NCI-H524 treated with DMSO at 0.1 percent for 48 hours (cell line): ENCODE data around the gene DAW1.

Experiments
- DNase-seq: peaks from one replicate; lab custom pipeline; 2025; lab: John Stamatoyannopoulos, UW

Gene DAW1

GRCh38 chr2:227862227-227862740 lies 9.1 kb upstream of the DAW1 start:
- DNase-seq: no peak

- DNase-seq: no peak
Measured at GRCh38 chr2:227862741-227863588, 8.5 kb upstream of the DAW1 start.

- DNase-seq: no peak
Measured at GRCh38 chr2:227864161-227864756, 7.2 kb upstream of the DAW1 start.

GRCh38 chr2:227865291-227865690 lies 6.1 kb upstream of the DAW1 start:
- DNase-seq: no peak

GRCh38 chr2:227867386-227867785 lies 4.0 kb upstream of the DAW1 start:
- DNase-seq: no peak

GRCh38 chr2:227870710-227871374 lies 589 bp upstream of the DAW1 start:
- no peak for DNase-seq

- DNase-seq: no peak
Measured at GRCh38 chr2:227872676-227873075, 1.2 kb downstream of the DAW1 start.

- DNase-seq: no peak
Measured at GRCh38 chr2:227876300-227876801, 4.9 kb downstream of the DAW1 start.

- no peak for DNase-seq
Measured at GRCh38 chr2:227877421-227878310, 6.2 kb downstream of the DAW1 start.

GRCh38 chr2:227880460-227880859 lies 9.0 kb downstream of the DAW1 start:
- no peak for DNase-seq

GRCh38 chr2:227881866-227882517 lies 10.6 kb downstream of the DAW1 start:
- DNase-seq: no peak

GRCh38 chr2:227884511-227884947 lies 13.1 kb downstream of the DAW1 start:
- DNase-seq: no peak

GRCh38 chr2:227886149-227886548 lies 14.7 kb downstream of the DAW1 start:
- DNase-seq: no peak

GRCh38 chr2:227888289-227888688 lies 16.9 kb downstream of the DAW1 start:
- no peak for DNase-seq

- no peak for DNase-seq
Measured at GRCh38 chr2:227889336-227889735, 17.9 kb downstream of the DAW1 start.

GRCh38 chr2:227890495-227891079 lies 19.2 kb downstream of the DAW1 start:
- no peak for DNase-seq

GRCh38 chr2:227891673-227892072 lies 20.2 kb downstream of the DAW1 start:
- no peak for DNase-seq

- no peak for DNase-seq
Measured at GRCh38 chr2:227903381-227903780, 31.9 kb downstream of the DAW1 start.

- DNase-seq: no peak
Measured at GRCh38 chr2:227906991-227907390, 35.6 kb downstream of the DAW1 start.

GRCh38 chr2:227908266-227909054 lies 37.0 kb downstream of the DAW1 start:
- no peak for DNase-seq
